HG02885 (cell line): Measurements from ENCODE around the gene ITGB5.
A peak's percentile ranks its signal among the peaks of the same experiment; 100 is the strongest.

ENCODE experiments used
- ATAC-seq: cut with Tn5 transposase; IDR thresholded peaks from one replicate; pipeline ENCODE4 v1.9.1; 2021; ENCODE audit warnings: mild to moderate bottlenecking; ENCODE audit not compliant: unreplicated experiment, poor library complexity

The ITGB5 gene

GRCh38 chr3:124896824-124897526, 9.8 kb upstream of the ITGB5 start:
- no peak for ATAC-seq

- no peak for ATAC-seq
Observed at GRCh38 chr3:124895756-124896155, 8.6 kb upstream of the ITGB5 start.

- no peak for ATAC-seq
Observed at GRCh38 chr3:124893526-124893925, 6.4 kb upstream of the ITGB5 start.

- ATAC-seq = no peak
Observed at GRCh38 chr3:124890573-124891190, 3.5 kb upstream of the ITGB5 start.

- no peak for ATAC-seq
Observed at GRCh38 chr3:124888482-124889441, 1.6 kb upstream of the ITGB5 start.

GRCh38 chr3:124887932-124888298, 750 bp upstream of the ITGB5 start:
- ATAC-seq = no peak

GRCh38 chr3:124886168-124887056, 753 bp downstream of the ITGB5 start:
- ATAC-seq = peak; percentile 53

- ATAC-seq = no peak
Observed at GRCh38 chr3:124885466-124886167, 1.5 kb downstream of the ITGB5 start.

GRCh38 chr3:124884474-124885101, 2.6 kb downstream of the ITGB5 start:
- no peak for ATAC-seq

- no peak for ATAC-seq
Observed at GRCh38 chr3:124883766-124884473, 3.2 kb downstream of the ITGB5 start.

GRCh38 chr3:124882816-124883747, 4.1 kb downstream of the ITGB5 start:
- ATAC-seq = no peak

GRCh38 chr3:124881976-124882697, 5.0 kb downstream of the ITGB5 start:
- ATAC-seq = no peak

- no peak for ATAC-seq
Observed at GRCh38 chr3:124879337-124879680, 7.9 kb downstream of the ITGB5 start.

GRCh38 chr3:124878561-124879336, 8.4 kb downstream of the ITGB5 start:
- ATAC-seq = no peak

GRCh38 chr3:124877674-124878073, 9.5 kb downstream of the ITGB5 start:
- no peak for ATAC-seq

- ATAC-seq = no peak
Observed at GRCh38 chr3:124876401-124876878, 10.7 kb downstream of the ITGB5 start.
